Right ventricle myocardium superior (tissue), 1 donor: Measurements from ENCODE around the gene PARP12. TPM values are rescaled to one million over a fixed set of nuclear protein-coding genes. Genes with fewer than 3 reads are reported as not detected.

Source experiments
- ATAC-seq: fragments of 200-7000 bp; cut with Tn5 transposase; one replicate; pipeline ENCODE4 v1.9.1; 2020; ENCODE audit warnings: mild to moderate bottlenecking; ENCODE audit not compliant: poor library complexity
- DNase-seq: peaks from one replicate; pipeline ENCODE4 v3.0.0-alpha.2; 2020
- intact Hi-C: fragments of 100-400 bp; cut with DNase I; formaldehyde crosslinking; loops from one replicate; pipeline ENCODE4 v1.11.2; 2022
- total RNA-seq: library from RNA; stranded (reverse); fragmentation: NEBNext Ultra II Directional; extraction: Animal tissue kit (Norgen Biotek cat#: 25700); gene quantifications from one replicate; pipeline ENCODE4 v1.2.1, GENCODE V29; 2021
- donor health status: DM: no; HTN: yes; CAD: no; lungs with severe emphysema.

PARP12 gene
- total RNA-seq, 1 donor from 2014 or later: 10.5 TPM

GRCh38 chr7:140042386-140042670 lies 20.4 kb downstream of the PARP12 start:
- no peak for ATAC-seq
- no peak for DNase-seq
- intact Hi-C loops: no loop called here

GRCh38 chr7:140041659-140042385 lies 20.9 kb downstream of the PARP12 start:
- ATAC-seq: no peak

GRCh38 chr7:140039896-140040295 lies 22.9 kb downstream of the PARP12 start:
- intact Hi-C loops: no loop called here
- no peak for DNase-seq
- no peak for ATAC-seq

More at GRCh38 chr7:140041659-140042385, 20.9 kb downstream of the PARP12 start:
- DNase-seq: no peak
- intact Hi-C loops: no loop called here

GRCh38 chr7:140039066-140039465 lies 23.7 kb downstream of the PARP12 start:
- DNase-seq (no peak), ATAC-seq (no peak)
- intact Hi-C loops: no loop called here

- ATAC-seq: peak; percentile 64
- no peak for DNase-seq
- intact Hi-C loops: no loop called here
Observed at GRCh38 chr7:140036224-140036962, 26.4 kb downstream of the PARP12 start.

GRCh38 chr7:140035400-140036223 lies 27.1 kb downstream of the PARP12 start:
- no peak for DNase-seq
- intact Hi-C loops: no loop called here
- no peak for ATAC-seq

- DNase-seq: no peak
- intact Hi-C loops: no loop called here
- ATAC-seq: no peak
Observed at GRCh38 chr7:140034421-140034820, 28.3 kb downstream of the PARP12 start.

GRCh38 chr7:140033779-140034363 lies 28.9 kb downstream of the PARP12 start:
- ATAC-seq (no peak), DNase-seq (no peak)
- intact Hi-C loops: no loop called here

GRCh38 chr7:140033036-140033435 lies 29.7 kb downstream of the PARP12 start:
- intact Hi-C loops: no loop called here
- DNase-seq: no peak
- no peak for ATAC-seq

- ATAC-seq: no peak
- intact Hi-C loops: no loop called here
Observed at GRCh38 chr7:140031364-140031763, 31.4 kb downstream of the PARP12 start.

GRCh38 chr7:140029072-140029471 lies 33.7 kb downstream of the PARP12 start:
- no peak for ATAC-seq
- DNase-seq: no peak
- intact Hi-C loops: no loop called here

More at GRCh38 chr7:140031364-140031763, 31.4 kb downstream of the PARP12 start:
- DNase-seq: no peak

- intact Hi-C loops: no loop called here
- ATAC-seq (no peak), DNase-seq (no peak)
Observed at GRCh38 chr7:140028311-140028710, 34.4 kb downstream of the PARP12 start.

- no peak for ATAC-seq
- no peak for DNase-seq
- intact Hi-C loops: no loop called here
Observed at GRCh38 chr7:140027858-140028257, 34.9 kb downstream of the PARP12 start.

GRCh38 chr7:140026935-140027334 lies 35.8 kb downstream of the PARP12 start:
- ATAC-seq: no peak
- intact Hi-C loops: no loop called here
- DNase-seq: no peak

GRCh38 chr7:140025814-140026433 lies 36.8 kb downstream of the PARP12 start:
- no peak for DNase-seq
- intact Hi-C loops: no loop called here
- no peak for ATAC-seq

- DNase-seq: no peak
- intact Hi-C loops: no loop called here
- ATAC-seq: no peak
Observed at GRCh38 chr7:140025241-140025640, 37.5 kb downstream of the PARP12 start.

GRCh38 chr7:140024585-140024984 lies 38.2 kb downstream of the PARP12 start:
- intact Hi-C loops: no loop called here
- no peak for DNase-seq

GRCh38 chr7:140023728-140024127 lies 39.0 kb downstream of the PARP12 start:
- DNase-seq (no peak), ATAC-seq (no peak)
- intact Hi-C loops: no loop called here

More at GRCh38 chr7:140024585-140024984, 38.2 kb downstream of the PARP12 start:
- no peak for ATAC-seq
